HG02610 (cell line): ENCODE data around the gene ANGPT4.

ENCODE experiments used
- ATAC-seq: cut with Tn5 transposase; IDR thresholded peaks from one replicate; pipeline ENCODE4 v1.9.1; 2021; ENCODE audit warnings: mild to moderate bottlenecking, moderate library complexity; ENCODE audit not compliant: unreplicated experiment

Gene ANGPT4, protein sequence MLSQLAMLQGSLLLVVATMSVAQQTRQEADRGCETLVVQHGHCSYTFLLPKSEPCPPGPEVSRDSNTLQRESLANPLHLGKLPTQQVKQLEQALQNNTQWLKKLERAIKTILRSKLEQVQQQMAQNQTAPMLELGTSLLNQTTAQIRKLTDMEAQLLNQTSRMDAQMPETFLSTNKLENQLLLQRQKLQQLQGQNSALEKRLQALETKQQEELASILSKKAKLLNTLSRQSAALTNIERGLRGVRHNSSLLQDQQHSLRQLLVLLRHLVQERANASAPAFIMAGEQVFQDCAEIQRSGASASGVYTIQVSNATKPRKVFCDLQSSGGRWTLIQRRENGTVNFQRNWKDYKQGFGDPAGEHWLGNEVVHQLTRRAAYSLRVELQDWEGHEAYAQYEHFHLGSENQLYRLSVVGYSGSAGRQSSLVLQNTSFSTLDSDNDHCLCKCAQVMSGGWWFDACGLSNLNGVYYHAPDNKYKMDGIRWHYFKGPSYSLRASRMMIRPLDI

DNA sequence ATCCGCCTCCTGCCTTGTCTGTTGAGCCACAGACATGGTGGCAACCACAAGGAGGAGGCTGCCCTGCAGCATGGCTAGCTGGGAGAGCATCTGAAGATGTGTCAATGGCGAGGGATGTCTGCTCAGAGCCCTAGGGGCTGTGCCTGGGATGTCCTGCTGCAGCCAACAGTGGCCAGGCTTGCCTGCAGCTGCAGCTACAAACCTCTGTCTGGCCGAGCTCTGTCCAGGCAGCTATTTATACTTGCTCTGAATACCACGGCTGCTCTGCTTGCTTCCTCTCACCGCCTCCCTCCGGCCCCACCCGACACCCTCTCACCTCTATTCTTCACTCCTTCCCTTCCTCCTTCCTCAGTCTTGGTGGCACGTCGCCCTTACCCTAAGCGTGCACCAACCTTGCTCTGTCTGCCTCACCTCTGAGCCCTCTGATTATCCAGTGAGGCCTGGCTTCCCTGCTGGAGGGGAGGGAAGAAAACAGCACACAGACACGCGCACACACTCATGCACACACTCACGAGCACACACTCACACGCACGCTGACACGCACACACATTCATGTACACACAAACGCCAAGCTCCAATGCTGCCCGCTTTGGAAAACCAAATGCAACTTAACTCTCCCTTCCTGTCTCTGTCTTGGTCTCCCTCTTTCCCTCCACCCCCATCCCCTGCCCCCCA is at the start of gene ANGPT4:
TSS of gene ANGPT4 (minus strand) at position 210 of the 675 bp plus-strand sequence. CDS start at position 90, 120 bp downstream.
- no peak for ATAC-seq

DNA sequence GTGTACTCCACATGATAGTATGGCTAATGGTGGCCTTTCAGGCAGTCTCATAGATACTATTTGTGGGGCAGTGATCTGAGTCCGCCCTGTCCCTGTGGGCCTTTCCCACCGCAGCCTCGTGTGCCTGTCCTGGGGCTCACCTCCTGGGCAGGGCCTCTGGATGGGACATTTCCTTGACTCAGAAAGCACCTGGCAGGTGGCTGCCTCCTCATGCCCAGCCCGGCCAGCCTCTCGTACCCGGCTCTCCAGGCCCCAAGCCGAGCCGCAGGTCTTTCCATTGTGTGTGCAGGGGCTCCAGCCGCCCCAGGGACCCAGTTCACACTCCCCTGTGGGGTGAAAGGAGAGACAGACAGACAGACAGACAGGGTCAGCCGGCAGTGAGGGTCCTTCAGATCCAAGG is 47.7 kb upstream of the ANGPT4 start:
- no peak for ATAC-seq

DNA sequence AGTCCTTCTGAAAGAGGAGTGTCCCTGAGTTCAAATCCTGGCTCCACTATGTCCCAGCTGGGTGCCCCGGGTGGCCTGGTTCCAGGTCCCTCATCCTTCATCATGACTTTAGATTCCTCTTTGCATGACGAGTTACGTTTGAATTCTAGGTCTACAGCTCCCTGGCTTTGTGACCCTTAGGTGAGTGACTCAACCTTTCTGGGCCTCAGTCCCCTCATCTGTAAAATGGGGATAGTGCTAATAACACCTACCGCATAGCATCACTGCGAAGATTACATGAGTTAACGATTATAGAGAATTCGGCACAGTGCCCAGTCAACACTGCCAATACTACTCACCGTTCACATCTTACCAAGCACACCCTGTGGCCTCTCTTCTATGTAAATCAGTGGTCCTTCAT is 46.5 kb upstream of the ANGPT4 start:
- ATAC-seq = no peak

DNA sequence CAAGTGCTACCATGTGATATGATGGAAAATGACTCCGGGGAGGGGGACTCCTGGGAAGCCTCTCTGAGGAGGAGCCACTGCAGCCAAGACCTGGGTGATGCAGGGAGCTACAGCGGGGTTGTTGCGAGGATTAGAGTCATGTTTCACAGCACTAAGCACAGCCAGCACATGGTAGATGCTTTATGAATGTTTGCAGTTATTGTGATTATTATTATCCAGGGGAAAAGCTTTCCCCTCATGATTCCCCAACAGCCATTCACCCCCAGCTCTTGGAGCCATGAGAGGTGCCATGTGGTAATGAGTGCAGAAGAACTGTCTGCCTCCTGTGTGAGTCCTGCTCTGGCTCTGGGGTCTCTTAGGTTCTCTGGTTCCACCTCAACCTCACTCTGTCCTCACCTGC is 46.1 kb upstream of the ANGPT4 start:
- ATAC-seq = no peak

DNA sequence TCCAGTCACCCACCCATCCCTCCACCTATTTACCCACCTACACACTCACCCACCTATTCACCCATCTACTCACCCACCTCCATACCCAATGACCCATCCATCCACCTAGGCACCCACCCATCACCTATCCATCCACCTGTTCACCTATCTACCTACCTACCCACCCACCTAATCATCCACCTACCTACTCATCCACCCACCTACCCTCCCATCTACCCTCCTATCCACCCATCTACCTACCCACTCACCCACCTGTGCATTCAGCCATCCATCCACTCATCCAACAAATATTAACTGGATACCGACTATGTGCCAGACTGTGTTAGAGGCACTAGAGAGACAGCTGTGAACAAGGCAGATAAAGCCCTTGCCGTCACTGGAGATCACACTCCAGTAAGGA is 45.6 kb upstream of the ANGPT4 start:
- ATAC-seq = no peak

DNA sequence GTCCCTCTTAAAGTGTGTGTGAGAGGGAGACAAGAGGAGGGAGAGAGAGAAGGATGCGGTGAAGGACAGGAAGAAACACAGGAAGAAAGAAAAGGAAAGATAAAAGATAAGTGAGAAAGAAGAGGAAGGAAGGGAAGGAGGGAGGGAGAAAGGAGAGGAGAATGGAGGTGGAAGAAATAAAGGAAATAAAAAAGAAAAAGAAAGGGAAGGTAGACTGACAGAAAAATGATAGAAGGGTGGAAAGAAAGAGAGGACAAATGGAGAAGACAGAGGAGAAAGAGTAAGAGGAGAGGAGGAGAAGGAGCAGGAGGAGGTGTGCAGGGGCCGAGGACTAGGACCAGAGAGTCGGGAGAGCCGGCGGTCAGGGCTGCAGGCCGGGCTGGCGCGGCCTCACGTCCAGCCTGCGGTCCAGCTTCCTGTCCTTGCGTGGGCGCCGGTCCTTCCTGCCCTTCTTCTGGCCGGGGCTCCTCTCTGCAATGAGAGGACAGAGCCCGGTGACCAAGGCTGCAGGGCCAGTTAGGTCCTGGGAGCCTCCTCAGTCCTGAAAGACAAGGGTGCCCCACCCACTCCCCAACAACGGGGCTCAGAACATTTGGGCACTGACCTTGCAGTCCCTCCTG is 44.0 kb upstream of the ANGPT4 start:
- no peak for ATAC-seq

DNA sequence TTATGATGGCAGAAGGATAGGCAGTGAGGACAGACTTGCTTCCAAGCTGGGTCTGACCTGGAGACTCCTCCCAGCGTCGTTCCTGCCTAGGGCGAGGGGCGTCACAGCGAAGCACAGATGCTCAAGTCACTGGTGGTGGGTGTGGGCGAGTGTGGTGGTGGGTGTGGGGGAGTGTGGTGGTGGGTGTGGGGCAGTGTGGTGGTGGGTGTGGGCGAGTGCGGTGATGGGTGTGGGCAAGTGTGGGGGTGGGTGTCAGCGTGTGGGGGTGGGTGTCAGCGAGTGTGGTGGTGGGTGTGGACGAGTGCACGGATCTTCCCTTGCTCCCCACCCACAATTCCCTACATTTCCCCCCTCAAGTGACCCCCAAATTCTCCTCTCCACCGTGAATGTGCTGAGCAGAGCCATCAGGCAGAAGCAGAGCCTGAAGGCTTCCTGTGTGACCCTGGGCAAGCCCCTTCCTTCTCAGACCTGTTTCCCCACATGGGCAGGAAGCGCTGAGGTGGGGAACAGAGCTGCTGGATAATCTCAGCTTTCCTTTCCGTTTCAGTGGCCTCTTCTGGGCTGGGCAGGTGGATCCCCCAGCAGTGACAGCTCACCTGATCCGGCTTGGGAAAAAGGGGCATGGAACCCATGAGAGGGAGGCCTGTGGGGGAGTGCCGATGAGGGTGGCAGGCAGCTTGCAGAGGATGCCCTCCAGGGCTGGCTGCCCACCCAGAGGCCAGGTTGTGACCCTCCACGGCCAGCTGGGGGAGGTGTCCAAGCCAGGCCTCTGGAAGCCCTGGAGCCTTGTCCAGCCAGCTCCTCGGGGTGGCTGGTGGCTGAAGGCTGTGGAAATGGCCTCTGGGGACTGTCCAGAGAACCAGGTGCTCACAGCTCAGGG is 43.0 kb upstream of the ANGPT4 start:
- no peak for ATAC-seq

DNA sequence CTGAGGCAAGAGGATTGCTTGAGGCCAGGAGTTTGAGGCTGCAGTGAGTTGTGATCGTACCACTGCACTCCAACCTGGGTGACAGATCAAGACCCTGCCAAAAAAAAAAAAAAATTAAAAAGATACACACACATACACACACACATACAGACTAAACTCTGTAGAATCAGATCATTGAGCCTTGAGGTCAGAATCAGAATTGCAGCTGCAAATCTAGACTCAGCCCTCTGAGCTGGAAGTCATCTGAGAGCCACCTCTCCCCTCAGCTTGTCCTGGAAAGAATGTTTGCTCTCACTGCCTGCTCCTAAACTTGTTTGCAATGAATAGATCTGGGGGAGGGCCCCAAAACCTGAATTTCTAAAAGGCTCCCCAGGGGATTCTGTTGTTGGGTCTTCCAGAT is 41.4 kb upstream of the ANGPT4 start:
- no peak for ATAC-seq

DNA sequence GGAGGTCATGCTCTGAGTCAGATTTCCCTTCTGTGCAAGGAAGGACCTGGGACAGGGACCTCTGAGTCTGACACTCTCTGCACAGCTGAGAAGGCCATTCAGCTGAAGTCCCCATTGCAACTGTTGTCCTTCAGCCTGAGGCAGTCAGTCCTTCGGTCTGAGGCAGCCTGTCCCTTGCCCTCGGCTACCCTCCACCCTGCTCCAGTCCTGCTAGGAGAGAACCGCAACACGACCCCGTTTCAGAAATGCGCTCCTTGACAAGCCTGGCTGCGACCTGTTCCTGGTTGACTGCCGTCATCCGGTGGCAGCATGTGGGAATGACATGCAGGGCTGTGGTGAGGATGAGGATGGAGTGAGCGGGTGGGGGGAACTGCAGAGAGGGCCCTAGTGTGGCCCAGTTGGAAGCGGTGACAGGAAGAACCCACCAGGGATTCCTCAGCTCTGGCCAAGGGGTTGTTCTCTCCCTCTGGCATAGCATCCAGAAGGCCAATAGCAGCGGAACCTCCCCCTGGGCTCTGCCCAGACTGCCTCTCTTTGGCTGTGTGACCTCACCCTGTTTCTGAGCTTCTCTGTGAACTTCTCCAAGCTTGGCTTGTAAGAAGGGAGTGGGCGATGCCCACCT is 40.3 kb upstream of the ANGPT4 start:
- ATAC-seq = peak; percentile 49

DNA sequence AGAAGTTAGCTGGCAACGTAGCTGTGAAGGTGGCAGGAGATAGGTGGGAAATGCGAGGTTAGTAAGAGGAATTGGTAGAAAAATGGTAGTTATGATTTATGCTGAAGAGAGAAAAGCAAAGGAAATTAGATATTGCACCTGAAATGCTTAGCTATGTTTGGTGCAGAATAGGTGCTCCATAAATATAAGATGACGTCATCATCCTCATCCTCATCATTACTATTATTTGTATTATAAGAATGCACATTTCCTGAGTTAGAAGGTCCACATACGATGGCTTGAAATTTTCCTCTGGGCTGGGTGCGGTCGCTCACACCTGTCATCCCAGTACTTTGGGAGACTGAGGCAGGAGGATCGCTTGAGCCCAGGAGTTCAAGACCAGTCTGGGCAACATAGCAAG is 39.5 kb upstream of the ANGPT4 start:
- no peak for ATAC-seq

DNA sequence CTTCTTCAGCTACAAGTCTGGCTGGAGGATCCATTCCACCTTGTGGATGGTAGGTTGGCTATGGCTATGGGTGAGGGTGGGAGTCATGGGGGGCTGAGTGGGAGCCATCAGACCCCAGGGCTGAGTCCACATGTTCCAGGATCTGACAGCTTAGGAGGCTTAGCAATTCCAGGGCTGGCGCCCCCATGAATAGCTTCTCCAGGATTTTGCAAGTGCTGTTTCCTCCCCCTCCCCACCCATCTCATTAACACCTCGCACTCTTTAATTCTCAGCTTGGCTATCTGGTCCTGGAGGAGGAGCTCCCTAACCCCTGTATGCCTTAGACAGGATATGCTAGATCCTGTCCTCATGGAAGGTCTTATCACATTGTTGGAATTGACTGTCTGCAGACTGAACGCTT is 39.0 kb upstream of the ANGPT4 start:
- ATAC-seq = no peak

DNA sequence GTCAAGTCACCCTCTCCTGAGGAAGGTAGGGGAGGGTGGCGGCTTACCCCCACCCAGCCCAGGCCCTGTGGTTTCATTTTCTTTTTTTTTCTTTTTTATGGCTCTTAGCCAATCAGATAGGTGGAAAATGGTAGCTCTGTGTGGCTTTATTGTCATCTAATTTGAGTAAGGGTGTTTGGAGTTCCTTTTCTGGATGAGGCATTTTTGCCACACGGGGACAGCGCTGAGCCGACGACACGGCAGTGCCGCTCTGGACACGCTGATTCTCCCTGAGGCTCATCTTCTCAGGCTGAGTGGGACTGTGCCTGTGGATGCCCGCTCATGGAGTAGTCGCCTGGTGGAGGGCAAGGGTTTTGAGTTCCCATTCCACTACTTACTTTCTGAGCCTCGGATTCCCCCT is 37.6 kb upstream of the ANGPT4 start:
- no peak for ATAC-seq

DNA sequence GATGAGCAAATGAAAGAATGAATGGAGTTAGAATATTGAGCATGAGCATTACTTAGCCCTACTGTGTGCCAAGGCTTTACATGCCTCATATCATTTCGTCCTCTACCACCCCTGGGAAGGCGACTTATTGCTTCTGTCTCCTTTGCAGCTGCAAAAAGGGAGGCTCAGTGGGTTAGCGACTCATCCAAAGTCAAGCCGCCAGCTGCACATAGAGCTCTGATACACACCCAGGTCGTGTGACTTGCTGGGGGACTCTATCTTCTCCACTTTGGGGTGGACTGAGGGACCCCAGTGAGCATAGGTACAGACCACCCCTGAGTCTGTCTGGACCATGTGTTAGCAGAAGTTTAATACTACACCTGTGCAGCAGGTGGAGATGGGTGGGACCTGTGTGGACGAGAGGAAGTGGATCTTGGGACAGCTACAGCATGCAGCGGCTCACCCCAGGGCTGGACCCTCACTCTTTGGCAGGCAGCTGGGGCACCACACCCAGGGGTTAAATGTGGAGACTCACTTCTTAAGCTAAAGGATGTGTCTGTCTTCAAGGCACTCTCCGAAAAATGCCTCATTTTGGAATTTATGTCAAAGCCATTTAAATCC is 36.2 kb upstream of the ANGPT4 start:
- no peak for ATAC-seq

DNA sequence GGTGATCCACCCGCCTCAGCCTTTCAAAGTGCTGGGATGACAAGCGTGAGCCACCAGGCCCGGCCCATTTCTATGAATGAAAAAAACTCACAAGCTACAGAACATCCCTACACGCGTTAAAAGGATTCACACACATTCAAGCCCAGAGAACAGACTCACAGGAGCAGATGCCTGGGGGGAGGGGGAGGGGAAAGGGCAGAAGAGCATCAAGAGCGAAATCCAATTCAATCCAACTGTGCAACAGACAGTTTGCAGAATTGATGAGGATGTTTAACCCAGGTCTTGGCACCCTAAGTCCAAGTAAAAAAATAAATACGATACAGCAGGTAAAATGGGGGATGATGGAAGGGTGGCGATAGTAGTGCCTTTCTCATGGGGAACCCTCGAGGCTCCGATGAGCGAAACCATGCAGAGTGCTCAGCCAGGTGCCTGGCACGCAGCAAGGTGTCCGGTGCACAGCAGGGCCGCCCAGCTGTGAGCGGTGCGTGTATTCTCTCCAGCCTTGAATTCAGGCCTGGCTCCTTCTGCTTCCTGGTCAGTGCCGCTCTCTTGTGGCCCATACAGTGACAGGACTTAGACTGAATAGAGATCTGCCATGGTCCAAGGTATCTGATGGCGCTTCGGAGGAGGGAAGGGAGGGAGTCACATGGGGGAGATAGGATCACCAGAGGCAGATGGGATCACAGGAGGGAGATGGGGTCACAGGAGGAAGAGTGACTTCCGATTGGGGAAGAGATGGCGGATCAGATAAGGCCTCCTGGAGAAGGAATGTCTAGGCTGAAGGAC is 35.4 kb upstream of the ANGPT4 start:
- no peak for ATAC-seq

DNA sequence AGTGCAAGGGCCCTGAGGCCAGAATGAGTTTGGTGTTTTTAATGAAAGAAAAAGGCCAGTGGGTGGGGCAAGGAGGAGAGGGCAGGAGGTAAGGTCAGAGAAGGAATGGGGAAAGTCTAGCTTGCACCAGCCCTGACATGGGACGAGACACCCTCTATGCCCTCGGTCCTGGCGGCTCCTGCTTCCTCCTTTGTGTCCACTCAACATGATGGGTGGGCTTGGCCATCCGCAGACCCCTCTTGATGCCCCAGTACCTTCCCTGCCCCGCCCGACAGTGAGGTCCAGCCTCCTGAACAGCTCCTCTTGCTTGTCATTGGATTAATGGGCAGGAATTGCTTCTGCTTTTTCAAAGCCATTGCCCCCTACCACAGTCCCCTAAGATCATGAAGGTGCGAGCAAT is 33.6 kb upstream of the ANGPT4 start:
- no peak for ATAC-seq

DNA sequence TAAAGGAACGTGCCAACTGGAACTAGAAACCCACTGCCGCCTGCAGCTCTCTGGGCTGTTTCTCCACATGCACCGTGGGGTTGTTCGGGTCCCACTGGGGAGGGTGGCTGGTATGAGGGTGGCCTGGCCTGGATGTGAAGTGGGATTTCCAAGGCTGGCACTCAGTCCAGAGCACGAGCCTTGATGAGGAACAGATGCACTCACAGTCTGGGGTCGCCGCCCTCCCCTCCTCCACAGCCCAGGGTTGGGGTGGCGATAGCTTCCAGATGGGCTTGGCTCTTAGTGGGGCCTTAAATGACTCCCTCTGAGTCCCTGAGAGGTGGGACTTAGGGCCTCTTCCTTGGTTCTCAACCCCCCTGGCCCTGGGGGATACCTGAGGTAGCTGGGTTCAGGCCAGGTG is 30.7 kb upstream of the ANGPT4 start:
- ATAC-seq = no peak

DNA sequence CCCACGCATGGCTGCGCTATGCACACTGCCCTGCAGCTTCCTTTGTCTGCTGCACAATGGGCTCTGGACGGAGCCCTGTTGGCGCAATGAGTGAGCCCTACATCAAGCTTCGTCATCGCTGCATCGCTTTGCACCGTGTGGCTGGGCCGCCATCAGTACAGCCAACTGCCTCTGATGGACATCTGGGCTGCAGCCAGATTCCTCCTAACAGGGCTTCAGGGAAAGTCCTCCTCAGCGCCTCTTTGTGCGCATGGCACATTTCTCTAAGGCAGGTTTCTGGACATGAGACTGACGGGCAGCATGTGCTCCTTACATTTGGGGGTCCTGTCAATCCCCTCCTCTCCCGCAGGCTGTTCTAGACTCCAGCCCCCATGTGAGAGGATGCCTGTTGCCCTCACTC is 29.7 kb upstream of the ANGPT4 start:
- no peak for ATAC-seq

DNA sequence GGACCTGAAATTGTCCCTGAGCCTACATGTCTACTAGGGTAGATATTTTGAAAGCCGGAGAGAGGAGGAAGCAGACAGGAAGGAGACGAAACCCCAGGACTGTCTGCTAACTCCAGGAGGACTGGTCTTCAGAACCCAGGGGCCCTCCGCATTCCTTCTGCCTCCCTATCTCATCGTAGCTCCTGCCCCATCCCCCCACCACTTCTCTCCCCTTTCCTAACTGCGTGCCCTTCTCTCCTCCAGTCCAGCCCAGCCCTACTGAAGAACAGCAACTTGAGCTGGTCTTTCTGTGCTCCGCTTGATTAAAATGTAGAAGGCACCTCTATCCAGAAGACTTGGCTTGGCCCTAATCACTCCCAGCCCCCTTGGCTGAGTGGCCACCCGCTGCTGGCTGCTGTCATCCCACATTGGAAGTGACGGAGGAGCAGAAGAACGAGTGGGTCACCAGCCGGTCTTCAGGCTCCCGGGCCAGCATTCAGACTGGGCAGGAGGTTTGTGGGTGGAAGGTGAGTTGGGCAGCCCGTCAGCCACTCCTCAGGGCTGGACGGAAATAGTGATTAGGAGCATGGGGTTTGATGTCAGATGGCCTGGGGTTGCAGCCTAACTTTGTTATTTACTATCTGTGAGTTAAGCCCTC is 28.8 kb upstream of the ANGPT4 start:
- ATAC-seq = no peak

DNA sequence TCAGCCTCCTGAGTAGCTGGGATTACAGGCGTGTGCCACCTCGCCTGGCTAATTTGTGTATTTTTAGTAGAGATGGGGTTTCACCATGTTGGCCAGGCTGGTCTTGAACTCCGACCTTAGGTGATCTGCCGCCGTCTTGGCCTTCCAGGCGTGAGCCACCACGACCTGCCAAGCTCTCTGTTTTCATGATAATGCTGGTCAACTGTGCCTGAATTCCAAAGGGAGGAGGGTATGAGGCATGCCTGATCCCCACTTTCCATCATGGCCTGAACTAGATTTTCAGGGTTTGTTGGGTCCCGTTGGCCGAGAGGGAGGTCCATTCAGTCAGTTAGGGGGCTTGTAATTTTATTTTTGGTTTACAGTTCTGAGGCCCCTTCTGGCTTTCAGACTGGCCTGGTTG is 28.0 kb upstream of the ANGPT4 start:
- ATAC-seq = no peak
